HG02642 (cell line): ENCODE data around the gene MED27.

Source experiments
- ATAC-seq: cut with Tn5 transposase; IDR thresholded peaks from one replicate; pipeline ENCODE4 v1.9.1; 2021; ENCODE audit warnings: mild to moderate bottlenecking; ENCODE audit not compliant: unreplicated experiment, poor library complexity

The MED27 gene

DNA sequence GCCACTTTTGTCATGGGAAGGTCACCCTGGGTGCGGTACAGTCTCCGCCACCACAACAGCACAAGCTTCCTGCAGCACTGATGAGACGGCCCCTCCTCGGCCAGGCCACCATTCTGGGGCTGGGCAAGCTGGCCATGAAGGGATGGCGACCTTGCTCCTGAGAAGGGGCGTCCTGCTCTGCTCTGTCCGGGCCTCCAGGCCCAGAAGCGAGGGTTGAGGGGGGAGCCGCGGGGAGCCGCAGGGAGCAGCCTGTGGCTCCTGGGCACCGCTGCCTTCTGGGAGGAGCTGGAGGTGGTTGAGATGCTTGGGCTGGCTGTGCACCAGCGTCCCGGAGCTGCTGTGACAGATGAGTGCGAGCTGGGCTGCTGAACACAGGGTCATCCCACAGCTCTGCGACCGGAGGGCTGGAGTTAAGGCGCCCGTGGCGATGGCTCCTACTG lies 255.5 kb downstream of the MED27 start:
- no peak for ATAC-seq

DNA sequence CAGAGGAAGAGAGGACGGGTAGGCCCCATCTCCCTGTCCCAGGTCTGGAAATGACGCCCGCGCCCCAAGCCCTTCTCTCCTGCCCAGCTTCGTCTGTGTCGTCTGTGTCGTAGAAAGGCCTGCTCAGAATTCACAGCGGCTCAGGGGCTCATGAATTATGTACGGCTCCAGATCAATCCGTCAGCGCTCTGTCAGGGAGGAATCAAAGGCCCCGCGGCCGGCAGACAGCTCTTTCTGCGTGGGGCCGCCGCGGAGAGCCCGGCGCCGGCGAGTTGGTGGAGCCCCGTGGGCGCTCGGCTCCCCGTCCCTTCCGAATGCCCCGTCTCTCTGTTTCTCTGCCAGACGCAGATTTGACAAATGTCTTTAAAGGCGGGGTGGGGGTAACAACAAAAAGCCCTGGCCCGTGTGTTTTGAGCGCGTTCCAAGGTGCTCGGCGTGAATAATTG lies 255.9 kb downstream of the MED27 start:
- ATAC-seq, result no peak

DNA sequence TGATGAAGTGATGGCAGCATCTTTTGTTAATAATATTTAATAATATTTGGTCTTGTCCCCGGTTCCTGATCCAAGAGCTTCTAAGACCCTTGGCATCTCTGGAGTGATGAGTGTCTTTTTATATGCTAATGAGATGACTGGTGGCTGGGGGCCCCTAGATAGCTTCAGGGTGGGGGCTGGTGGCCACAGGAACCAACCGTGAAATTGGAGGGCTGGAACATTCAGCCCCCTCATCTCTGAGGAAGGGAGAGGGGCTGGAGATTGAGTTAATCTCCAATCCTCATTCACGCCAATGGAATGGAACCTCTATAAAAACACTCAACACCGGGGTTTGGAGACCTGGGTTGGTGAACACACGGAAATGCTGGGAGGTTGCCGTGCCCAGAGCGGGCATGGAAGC lies 261.6 kb downstream of the MED27 start:
- no peak for ATAC-seq

DNA sequence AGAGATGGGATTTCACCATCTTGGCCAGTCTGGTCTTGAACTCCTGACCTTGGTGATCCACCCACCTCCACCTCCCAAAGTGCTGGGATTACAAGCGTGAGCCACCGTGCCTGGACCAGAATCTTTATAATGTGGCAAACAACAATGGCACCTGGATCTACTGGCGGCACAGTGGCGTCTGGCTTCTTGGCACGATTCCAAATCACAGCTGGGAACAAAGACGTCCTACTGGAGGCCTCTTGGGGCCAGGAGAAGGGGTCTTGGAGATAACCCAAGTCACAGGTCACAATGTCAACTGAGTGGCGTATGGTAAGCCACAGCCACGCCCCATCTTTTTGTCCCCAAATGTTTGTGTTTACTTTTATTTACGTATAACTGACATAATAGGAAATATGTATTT lies 262.0 kb downstream of the MED27 start:
- no peak for ATAC-seq

DNA sequence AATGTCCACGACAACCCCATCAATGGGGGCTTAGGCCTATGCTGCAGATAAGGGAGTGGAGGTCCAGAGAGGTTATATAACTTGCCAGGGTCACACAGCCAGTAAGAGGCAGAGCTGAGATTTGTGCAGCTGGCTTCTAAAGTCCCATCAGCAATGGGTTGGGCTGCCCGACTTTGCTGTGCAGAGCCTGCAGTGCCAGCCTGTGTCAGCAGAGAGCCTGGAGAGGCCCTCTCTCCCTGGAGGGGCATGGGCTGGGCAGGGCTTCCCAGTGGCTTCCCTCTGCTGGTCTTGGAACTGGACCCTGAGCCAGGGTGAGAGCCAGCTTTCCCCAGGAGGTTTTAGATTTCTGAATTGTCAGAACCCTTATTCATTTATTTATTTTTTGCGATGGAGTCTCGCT lies 262.6 kb downstream of the MED27 start:
- no peak for ATAC-seq

DNA sequence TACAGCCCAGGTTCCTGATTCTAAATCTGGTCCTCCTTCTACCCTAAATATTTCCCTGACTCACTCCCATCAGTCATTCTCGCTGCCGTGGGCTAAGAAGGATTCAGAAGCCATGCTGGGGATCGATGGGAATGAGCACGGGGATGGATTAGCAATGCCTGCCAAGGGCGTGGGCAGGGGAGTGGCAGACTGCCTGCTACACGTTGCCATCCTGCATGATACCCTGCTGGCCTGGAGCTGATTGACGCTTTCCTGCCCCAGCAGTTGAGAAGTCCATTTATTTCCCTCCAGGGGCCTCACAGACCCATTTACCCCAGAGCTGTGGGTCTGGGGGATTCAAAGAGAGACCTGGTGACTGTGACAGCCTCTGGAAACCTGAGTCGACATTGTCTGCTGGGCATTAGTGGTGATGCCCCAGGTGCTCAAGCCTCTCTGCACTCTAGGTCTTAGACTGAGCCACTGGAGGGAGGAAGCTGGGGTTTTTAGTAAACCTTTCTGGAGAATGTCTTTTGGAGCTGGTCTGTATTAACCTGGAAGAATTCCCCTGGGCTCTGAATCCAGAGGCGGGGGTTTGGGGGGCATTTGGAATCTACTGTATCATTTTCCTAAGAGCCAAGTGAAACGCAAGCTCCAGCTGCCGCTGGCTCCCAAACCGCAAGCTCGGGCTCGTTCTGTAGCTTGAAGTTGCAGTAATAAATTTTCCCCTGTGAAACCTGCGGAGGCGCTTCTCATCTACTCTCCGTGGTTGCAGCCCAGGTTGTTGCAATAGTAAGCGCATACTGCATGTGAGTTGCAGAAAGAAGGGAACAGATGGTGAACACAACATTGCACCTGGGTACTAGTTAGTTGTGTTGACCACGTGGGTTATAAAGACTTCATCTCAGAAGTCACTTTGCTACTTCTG lies 263.4 kb downstream of the MED27 start:
- no peak for ATAC-seq

DNA sequence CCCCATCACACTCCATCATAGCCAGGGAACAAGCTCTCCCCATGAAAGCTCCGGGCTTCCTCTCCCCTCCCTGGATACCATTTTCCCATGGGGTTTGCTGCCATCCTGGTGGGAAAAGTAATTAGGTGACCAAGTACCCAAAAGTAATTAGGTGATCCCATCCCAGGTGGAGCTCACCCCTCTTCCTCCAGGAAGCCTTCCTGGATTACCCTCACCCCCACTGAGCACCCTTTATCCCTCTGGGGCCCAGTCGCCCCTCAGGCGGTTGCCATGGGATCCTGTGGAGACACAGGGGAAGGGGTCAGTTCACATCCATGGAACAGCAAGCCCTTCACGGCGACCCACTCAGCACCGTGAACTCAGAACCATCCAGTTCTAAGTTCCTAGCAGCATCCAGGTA lies 265.0 kb downstream of the MED27 start:
- no peak for ATAC-seq

DNA sequence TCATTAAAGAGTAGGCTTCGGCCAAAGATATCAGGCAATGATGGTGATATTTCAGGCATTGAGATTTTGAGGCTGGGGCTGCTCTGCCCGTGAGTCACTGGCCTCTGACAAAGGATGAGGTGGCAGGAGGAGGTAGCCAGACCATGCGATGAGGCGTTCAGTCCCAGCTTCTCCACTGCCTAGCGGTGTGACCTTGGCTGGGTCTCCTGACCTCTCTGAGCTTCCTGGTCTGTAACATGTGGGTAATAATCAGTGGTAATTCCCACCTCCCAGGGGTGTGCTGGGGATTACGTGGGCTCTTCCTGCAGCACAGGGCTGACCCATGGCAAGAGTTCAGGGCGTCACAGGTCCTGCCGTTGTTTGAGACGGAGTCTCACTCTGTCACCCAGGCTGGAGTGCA lies 266.6 kb downstream of the MED27 start:
- ATAC-seq, result no peak

DNA sequence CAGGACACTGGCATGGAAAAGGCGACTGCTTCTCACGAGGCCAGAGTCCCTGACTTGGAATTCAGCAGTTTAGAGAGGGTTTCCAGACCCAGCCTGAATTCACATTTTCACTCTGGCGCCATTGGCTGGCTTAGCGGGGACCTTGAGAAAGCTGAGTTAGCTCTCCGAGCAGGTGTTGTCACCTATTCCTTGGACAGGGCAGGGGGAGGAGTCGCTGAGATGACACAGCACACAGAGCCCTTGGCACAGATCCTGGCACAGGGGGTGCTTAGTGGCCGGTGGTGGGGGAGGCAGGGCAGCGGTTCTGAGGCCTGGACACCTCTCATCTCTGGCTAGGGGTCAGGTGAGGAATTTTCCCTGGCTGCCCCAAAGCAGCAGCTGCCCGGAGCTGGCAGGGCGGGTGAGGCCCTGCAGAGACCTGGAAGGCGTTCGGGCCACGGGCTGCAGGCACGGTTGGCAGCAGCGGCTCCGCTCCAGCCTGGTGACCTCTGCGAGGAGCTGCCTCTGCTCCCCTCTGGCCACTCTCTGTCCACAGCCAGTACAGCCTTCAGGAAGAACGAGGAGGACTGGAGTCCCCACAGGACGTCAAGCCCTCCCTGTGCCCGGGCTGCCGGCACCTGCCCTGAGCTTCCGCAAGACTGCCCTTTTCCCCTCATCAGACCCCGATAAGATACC lies 267.4 kb downstream of the MED27 start:
- no peak for ATAC-seq

DNA sequence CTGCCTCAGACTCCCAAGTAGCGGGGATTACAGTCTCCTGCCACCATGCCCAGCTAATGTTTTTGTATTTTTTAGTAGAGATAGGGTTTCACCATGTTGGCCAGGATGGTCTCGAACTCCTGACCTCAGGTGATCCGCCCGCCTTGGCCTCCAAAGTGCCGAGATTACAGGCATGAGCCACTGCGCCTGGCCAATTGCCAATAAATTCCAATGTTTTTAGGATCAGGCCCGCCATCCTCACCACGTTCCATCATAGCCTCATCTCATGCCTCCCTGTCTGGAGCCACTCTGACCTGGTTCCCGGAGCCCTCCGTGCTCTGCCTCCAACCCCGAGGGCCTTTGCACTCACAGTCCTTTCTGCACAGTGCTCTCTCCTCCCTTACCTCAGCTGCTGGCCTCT lies 268.3 kb downstream of the MED27 start:
- no peak for ATAC-seq

DNA sequence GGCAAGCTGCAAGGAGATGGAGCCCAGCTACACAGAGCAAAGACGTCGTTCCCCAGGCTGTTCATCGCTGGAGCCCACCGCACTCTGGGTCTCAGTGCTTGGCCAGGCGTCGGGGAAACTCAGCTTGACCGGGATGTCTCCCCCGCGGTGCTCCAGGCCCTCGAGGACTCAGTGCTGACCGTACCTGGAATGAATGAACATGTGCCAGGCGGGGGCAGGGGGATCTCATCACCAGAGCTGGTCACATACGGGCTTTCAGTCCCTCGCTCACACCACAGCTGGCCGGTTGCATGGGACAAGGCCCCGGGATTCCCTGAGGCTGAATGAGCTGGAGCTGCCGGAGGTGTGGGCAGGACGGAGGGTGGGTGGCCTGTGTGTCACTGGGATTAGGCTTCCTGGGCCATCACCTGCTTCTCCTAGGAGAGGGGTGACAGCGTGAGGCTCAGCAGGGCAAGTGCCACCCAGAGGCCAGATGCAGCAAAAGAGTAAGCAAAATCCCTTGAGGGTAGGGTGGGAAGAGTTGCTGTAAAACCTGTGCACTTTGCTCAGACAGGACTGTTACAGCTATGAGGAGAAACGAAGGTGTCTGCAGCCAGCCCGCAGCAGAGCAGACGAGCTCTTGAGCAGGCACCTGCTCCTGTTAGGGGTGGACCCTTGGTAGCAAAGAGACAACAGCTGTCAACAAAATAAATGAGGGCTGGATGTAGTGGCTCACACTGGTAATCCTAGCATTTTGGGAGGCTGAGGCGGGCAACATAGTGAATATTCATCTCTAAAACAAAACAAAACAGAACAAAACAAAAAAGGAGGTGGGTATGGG lies 269.1 kb downstream of the MED27 start:
- ATAC-seq, result no peak
